ENCODE measurements around the gene ARHGAP22.

DNA sequence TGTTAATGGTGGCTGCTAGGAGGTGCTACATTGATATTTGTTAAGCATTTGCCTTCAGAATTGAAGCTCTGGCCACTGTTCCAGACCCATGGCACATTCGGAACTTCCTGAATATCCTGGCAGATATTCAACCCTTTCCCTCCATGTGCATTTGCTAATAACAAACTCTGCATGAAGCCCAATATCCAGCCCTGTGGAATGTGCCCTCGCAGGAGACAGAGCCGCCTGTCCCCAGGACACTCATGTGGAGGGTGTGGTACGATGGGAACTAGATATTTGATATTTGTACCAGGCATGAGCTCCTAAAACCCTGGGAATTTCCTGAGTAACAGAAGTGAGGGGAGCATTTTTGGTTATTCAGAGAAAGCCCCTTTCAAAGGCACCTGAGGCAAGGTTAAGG is 21.6 kb upstream of the ARHGAP22 start:
- TF ChIP-seq, protein P1, sequence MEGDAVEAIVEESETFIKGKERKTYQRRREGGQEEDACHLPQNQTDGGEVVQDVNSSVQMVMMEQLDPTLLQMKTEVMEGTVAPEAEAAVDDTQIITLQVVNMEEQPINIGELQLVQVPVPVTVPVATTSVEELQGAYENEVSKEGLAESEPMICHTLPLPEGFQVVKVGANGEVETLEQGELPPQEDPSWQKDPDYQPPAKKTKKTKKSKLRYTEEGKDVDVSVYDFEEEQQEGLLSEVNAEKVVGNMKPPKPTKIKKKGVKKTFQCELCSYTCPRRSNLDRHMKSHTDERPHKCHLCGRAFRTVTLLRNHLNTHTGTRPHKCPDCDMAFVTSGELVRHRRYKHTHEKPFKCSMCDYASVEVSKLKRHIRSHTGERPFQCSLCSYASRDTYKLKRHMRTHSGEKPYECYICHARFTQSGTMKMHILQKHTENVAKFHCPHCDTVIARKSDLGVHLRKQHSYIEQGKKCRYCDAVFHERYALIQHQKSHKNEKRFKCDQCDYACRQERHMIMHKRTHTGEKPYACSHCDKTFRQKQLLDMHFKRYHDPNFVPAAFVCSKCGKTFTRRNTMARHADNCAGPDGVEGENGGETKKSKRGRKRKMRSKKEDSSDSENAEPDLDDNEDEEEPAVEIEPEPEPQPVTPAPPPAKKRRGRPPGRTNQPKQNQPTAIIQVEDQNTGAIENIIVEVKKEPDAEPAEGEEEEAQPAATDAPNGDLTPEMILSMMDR (IDR thresholded peaks at IDR 0.05; ENCODE audit: poor library complexity, severe bottlenecking), result no peak
- TF ChIP-seq POLR2AphosphoS5 (IDR thresholded peaks at IDR 0.05), result no peak
- no peak for TF ChIP-seq RAD21 (conservative IDR thresholded peaks at IDR 0.05)

Data from neural cell (in vitro differentiated cells).